C1 segment of cervical spinal cord (tissue), 14 donors: ENCODE measurements around the gene ADAM12.
"Not testable (repeated sequence)": the region's sequence is repeated elsewhere in the genome, so short reads cannot be mapped to it uniquely, and the experiment has no call there.

ENCODE experiments used
- DNase-seq, 14 donors: peaks; one replicate each; lab custom pipeline; 2025; lab: John Stamatoyannopoulos, UW

The ADAM12 gene

DNA sequence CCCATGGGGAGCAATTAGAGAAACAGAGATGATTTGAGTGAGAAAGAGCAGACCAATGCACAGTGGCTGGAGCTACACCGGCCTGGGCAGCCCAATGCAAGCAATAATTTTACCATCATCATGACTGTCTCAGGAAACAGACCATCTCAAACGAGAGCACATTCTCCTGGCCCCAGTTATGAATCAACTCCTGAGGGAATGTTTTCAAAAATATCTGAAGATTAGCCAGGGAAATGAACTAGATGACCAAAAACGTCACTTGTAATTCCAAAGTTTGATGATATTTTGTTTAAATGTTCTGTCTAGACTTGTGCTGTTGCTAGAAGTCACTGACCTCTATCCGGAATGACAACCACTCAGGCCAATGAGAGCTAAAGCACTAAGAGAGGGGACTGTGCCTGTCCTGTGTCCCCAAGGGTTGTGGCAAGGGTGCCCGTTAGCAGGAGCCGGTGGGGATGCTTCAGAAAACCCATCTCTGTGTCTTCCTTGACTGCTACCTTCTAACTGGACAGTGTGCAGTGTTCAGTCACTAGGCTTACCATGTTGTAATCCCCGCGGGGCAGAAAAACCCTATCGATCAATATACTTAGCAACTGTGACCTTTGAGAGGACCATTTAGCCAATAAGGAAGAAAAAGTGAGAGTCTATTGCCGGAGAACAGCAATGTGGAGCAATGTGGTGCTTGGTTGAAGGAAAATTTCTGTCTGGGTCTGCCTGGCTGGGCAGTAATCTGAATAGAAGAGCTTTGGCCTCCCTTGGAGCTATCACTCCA lies 202.4 kb downstream of the ADAM12 start:
- DNase-seq: no peak

DNA sequence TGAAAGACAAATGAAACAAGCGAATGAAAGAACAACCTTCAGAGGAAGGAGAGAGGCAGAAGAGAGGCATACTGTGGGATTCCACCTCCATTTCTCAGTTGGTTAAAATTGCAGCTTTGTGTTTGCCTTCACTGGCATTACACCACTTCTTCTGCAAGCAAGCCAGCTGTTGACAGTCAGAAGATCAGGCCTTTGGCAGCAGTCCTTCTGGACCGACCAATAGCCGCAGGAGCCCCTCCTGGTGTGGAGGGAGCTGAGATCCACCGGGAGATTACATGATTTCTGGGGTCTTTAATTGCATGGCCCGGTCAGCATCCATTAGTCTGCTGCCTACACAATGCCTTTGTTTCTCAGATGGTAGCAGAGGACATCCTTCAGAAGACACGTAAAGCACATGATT lies 206.7 kb downstream of the ADAM12 start:
- no peak for DNase-seq

DNA sequence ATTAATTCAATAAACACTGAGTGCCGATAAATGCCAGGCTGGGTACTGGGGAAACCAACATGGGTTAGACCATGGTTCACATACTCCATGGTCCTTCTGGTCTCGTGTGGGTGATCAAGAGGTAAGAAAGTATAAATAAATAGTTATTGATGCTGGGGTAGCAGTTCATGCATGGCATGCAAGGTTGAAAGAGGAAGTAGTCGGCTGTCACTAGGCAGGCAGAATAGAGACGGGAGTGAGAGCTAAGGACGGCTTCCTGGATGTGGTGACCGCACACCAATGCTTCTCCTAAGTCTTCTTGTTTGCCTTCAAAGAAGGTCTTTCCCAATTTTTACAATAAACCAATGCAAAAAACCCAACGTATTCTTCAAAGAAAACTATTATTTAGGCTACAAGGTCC lies 208.6 kb downstream of the ADAM12 start:
- no peak for DNase-seq

DNA sequence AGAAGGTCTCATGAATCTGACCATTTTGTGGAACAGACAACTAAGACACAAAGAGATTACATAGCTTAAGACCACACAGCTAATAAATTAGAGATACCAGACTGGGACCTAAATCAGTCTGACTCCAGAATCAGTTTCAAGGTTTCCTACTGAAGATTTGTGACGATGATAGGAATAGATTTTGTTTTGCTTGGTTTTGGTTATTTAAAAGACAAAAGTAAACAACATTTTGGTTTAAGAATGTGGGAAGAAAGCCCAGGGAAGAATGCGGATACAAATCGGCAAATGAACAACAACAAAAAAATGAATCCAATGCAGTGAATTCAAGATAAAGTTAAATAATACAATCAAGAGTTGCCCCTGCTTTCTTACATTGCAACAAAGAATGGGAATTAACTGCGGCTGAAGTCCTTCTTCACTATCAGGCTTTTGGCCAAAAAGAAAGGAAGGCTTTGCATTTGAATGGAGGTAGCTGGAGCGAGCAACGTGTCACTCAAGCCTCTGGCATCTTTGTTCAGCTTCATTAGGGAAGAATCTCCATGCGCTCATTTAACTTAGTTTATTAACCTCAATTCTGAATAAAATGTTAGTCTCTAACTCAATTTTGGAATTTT lies 210.8 kb downstream of the ADAM12 start:
- DNase-seq: no peak

DNA sequence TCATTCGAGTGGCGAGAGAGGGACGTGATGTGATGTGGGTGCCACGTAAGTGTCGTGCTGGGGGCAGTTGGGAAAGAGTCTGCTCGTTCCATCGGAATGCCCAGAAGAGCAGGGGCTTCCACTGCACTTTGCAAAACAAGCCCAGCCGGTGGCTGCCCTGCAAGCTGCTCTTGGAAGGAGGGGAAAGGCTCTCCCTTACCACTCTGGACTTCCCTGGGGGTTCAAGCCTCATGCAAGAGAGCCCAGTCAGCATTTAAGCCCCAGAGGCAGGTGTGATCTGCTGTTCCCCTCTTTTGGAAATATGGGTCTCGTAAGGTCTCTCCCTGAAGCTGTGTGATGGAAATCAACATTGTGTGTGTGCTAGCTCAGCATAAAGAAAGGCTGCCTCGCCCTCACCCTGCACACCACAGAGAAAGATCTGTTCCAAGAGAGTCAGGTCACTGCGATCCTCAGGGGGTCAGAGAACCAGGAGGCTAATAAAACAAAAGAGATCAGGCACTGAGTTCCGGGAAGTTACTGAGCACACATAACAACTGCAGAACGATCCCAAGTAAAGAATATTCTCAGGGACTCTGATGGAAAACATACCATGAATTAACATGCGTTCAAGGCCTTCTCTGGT lies 212.5 kb downstream of the ADAM12 start:
- DNase-seq: no peak

DNA sequence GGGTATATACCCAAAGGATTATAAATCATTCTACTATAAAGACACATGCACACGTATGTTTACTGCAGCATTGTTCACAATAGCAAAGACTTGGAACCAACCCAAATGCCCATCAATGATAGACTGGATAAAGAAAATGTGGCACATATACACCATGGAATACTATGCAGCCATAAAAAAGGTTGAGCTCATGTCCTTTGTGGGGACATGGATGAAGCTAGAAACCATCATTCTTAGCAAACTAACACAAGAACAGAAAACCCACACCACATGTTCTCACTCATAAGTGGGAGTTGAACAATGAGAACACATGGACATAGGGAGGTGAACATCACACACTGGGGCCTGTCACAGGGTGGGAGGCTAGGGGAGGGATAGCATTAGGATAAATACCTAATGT lies 215.5 kb downstream of the ADAM12 start:
- not testable (repeated sequence) for DNase-seq

DNA sequence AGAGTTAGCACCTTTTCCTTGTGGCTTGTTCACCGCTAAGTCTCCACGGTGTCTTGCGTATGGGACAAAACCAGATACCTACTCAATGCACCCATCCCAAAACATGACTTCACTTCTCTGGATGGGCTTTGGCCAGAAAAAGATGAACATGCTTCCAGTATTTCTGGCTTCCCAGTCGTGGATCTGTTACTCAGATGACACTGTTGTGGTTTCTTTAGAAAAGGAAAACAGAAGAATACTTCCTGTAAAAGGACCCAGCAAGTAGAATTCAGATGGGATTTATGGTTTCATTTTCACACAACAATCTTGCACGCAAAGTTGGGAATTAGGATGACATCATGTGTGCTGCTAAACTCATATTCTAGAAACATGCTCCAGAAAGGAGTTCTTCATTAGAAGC lies 216.7 kb downstream of the ADAM12 start:
- DNase-seq: no peak

DNA sequence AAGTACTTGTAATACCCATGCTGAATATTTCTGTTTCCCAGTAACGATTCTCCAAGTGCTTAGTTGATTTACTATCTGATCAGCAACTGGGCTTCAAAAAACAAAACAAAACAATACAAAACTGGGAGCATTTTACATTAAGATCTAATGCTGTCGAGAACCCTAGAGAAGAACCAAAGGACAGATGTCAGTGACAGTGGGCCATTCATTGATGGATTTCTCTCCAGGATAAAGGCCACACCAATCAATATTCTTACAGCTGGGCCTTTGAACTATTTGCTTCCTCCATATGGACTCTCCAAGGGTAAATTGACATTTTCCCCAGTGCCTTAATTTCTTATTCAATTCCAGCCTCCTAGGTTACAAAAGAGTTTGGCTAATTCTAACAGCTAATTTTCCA lies 217.5 kb downstream of the ADAM12 start:
- DNase-seq: no peak

DNA sequence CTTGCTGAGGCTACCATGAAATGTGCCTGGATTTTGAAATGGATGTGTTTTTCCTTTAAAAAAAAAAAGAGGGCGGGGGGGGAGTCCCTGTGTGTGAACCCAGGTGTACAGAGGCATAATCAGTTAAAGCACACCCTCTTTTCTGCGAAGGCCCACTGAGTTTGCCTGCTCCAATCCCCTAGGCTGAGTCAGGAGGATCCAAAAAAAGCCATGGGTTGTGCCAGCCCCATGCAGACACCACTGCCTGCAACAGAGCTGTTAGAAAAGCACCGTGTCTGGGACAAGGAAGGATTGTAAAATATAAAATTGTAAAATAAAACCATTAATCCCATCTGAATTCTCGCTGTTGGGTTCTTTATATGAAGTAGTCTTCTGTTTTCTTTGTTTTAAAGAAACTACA lies 217.9 kb downstream of the ADAM12 start:
- no peak for DNase-seq

DNA sequence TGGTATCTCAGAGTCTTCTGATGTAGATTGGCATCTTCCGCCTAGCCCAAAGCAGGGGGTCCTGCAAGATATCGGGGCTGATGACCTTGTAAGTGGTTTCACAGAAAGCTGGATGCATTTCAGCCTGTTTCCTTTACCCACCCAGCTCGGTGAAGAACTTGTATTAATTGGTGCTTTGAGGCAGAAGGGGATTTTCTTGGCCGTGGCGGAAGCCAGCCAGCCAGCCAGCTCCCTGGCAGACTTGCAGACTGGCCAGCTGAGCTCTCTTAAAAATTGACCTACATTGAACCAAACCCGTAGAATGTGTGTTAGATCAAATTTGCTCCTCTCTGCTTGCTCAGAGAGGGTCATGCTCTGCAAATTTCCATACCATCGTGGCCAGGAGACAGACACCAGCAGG lies 218.4 kb downstream of the ADAM12 start:
- peak in 6 of 14 donors; percentile 10 to 47 (median 24) for DNase-seq

DNA sequence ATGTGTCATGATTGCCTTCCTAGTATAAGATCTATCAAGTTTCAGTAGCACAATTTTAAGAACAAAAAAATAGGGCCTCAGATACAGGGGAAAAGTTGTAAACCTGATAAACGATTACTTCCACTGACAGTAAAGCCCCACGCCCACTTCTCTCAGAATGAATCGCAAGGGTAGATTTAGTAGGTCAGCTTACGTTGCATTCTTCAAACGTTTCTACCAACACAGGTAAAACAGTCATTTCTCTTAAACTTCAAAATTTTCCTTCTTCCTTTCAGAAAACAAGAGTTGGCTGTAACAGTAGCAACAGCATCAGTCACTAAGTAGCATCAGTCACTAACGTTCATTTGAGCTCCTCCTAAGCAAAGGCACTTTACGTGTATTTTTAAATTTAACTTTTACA lies 221.5 kb downstream of the ADAM12 start:
- DNase-seq: no peak

DNA sequence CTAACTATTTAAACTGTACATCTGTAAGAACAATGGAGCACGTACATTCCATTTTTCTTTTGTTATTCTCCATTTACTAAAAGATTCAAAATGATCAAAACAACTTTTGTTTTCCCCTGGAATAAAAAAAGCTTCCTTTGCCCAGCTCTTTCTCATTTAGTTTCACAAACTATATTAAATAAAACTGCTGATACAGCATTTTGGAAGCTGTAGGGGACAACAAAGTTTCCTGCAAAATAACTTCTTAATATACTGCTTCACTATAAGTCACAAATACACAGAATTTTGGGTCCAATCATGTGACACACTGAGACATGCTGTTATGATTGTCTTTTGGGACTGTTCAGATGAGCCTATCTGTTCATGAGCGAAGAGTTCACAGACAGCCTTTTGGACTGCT lies 222.4 kb downstream of the ADAM12 start:
- no peak for DNase-seq

DNA sequence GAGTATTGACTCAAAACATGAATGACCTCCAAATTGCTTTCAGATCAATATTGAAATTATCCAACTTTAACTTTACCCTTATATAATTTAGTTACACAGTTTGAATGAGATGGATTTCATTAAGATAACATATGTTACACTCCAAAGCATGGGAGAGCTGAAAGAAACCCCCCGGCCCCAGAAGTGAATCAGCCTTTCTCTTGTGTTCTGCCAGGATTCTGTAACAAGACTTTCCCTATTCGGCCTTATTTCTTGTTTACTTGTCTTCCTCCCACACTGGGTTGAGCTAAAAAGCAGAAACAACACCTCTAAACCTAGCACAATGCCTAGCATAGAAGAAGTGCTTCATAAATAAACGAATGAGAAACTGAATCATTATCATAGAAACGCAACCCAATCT lies 224.8 kb downstream of the ADAM12 start:
- no peak for DNase-seq

DNA sequence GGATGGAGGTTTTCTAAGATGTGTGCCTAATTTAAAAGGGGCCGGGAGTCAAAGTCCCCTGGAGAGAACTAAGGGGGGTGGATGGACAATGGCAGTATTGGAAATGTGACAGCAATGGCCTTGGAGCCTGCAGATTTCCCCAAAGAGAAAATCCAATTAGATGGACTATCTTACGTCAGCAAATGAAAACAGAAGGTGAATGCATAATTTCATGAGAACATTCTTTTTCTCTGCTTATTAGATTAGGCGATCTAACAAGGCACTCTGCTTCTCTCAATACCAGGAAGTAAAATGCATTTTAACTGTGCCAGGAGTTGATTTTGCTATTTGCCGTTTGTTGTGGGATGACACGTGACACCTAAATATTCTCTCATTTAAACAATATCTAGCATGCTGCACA lies 226.6 kb downstream of the ADAM12 start:
- no peak for DNase-seq

DNA sequence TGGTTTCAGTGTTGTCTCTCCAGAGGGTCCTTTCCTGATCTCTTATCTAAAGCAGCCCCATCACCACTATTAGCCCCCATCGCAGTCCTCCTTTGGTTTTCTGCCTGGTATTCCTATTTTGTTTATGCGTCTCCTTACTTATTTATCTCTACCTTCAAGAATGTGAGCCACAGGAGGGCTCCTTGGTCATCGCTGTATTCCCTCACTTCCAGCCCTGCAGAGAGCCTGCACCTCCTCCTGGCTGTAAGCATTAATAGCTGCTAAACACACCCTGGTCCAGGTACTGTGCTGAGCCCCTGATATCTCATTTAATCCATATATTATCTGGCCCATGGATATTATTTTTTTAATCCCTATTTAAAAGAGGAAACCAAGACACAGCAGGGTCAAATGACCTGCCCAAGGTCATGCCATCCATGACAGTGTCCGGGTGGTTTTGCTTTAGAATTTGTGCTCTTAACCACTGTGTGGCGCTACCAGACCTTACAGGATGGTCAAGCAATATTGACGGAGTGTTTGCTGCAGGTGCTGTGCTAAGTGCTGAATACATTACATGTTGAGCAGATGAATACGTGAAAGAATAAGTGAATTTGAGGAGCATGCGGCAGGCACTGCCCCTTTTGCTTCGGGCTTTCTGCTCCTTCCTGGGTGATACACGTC lies 227.2 kb downstream of the ADAM12 start:
- DNase-seq: no peak

DNA sequence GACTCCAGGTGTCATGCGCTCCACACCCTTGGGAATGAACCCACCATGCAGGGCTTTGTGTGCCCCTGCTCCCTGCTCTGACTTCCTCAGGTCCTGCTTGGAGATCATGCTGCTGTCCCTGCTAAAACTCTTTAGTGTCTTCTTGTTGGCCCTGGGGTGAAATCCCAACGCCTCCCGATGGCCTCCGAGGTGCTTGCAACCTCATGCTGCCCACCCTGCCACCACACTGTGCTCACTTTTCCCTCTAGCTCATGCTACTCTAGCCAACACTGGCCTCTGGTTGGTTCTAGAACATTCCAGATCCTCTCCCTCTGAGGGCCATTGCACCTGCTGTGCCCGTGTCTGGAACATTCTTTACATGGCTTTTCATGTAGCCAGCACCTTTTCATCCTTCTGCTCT lies 227.7 kb downstream of the ADAM12 start:
- no peak for DNase-seq

DNA sequence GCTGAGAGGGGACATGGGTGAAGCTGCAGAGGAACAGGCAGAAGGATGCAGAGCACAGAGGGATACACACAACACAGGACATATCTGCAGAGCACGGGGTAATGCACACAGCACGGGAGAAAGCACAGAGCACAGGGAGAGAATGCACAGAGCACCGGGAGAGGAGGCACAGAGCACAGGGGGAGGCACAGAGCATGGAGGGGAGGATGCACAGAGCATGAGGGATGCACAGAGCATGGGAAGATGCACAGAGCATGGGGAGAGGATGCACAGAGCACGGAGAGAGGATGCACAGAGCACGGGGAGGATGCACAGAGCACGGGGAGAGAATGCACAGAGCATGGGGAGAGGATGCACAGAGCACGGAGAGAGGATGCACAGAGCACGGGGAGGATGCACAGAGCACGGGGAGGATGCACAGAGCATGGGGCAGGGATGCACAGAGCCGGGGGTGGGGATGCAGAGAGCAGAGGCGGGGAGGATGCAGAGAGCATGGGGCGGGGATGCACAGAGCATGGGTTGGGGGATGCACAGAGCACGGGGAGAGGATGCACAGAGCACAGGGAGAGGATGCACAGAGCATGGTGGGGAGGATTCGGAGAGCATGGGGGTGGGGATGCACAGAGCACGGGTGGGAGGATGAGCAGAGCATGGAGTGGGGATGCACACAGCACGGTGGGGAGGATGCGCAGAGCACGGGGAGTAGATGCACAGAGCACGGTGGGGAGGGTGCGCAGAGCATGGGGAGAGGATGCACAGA lies 230.0 kb downstream of the ADAM12 start:
- DNase-seq: no peak

DNA sequence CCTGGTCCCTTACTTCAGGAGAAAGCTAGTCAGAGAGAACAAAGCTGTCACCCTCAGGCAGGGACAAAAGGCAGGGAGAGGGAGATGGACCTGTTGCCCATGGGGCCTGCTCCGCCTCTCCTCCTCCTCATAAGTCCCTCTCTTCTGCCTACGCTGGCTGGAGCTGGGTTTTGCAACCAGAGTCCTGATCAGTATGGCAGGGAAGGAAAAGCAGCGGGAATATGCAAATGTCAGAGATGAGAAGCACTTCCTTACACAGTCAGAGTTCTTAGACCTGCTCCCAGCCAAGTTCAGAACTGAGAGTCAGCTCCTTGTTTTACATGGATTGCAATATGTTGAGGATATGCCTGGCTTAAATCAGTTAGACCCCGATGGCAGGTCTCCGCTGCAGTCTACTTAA lies 231.1 kb downstream of the ADAM12 start:
- DNase-seq: no peak

DNA sequence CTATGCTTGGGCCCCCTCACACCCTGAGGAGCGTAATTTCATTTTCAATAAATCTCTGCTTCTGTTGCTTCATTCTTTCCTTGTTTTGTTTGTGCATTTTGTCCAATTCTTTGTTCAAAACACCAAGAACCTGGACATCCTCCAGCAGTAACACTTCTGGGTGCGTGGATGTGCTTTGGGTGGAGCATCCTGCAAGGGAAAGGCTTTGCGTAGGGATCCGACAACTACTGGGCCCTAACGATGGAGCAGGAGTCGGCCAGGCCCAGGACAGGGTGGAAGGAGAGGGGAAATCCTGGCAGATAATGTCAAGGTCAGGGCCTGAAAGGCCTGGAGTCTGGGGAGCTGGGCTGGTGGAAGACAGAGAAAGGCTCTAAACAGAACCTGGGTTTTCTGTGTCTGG lies 231.8 kb downstream of the ADAM12 start:
- DNase-seq: no peak

DNA sequence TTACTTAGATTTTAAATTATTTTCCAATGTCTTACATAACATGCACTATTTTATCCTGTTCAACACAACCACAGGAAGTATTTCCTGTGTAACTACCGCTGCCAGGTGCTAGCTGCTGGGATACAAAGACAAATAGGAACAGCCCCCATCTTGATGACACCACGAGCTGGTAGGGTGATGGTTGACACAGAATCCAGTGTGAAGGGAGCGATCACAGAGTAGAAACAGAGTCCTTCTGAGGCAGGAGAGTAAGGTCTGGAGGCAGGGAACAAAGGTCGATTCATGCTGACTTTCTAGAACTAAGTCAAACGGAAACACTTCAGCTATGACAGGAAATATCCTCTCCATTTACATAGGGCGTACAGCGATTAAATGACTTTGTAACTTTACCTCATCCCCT lies 232.3 kb downstream of the ADAM12 start:
- DNase-seq: no peak

DNA sequence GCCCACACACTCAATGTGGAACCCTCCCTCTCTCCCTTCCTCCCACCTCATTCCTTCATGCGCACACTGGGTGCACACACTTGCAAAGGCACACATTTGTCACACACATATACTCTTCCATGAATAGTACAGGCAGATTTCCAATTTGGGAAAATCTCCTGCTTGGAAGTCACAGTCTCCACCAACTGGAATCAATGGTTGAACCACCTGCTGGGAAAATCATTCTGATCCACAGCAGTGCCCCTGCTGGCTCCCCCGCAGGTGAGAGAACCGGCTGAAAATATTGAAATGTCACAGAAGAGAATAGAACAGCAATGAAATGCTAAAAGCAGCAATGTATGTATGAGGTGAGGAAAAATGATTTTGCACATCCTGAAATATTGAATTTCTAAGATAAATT lies 232.7 kb downstream of the ADAM12 start:
- no peak for DNase-seq
